ENCODE data around the gene RNF157.

DNA sequence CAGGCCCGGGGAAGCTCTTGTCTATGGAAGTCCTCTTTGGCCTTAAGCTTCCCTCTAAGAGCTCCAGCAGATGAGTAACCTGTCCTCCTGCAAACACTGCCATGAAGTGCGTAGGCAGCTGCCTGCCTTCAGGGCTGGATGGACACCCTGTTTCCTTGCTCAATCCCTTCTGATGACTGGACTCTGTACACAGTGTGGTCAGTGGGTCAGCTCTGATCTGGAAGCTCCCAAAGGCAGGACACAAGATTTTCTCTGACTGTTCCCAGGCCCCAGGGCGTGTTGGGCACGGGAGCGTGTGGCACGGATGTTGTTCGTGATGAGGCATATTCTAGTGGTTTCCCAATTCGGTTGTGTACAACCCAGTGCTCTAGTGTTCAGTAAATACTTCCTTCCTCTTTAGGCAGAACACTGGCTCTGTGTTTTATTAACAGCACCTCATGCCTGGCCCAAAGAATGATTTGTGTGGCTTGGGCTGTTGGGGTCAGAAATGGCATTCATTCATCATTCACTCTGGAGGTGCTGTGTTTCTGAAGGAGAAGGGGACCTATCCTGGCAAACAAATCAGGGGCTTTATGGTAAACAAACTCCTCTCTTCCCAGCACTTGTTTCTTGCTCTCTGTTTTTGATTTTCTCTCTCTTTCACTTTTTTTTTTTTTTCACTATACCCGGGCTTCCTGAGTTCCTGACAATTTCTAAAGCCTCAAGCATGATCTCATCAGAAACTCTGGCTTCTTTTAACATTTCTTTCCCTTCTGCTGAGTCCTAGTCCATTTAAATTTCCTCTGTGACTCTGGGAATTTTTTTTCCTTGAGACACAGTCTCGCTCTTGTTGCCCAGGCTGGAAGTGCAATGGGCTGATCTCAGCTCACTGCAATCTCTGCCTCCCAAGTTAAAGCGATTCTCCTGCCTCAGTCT is 12.0 kb upstream of the RNF157 start:
- TF ChIP-seq, protein P1, sequence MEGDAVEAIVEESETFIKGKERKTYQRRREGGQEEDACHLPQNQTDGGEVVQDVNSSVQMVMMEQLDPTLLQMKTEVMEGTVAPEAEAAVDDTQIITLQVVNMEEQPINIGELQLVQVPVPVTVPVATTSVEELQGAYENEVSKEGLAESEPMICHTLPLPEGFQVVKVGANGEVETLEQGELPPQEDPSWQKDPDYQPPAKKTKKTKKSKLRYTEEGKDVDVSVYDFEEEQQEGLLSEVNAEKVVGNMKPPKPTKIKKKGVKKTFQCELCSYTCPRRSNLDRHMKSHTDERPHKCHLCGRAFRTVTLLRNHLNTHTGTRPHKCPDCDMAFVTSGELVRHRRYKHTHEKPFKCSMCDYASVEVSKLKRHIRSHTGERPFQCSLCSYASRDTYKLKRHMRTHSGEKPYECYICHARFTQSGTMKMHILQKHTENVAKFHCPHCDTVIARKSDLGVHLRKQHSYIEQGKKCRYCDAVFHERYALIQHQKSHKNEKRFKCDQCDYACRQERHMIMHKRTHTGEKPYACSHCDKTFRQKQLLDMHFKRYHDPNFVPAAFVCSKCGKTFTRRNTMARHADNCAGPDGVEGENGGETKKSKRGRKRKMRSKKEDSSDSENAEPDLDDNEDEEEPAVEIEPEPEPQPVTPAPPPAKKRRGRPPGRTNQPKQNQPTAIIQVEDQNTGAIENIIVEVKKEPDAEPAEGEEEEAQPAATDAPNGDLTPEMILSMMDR (IDR thresholded peaks at IDR 0.05): peak in 1 of 6 experiments; percentile 7
- peak in 1 of 4 donors; percentile 62 for TF ChIP-seq POLR2A (IDR thresholded peaks at IDR 0.05)
- TF ChIP-seq POLR2AphosphoS5 (IDR thresholded peaks at IDR 0.05): peak; percentile 86 to 95
- TF ChIP-seq EP300 (IDR thresholded peaks at IDR 0.05): peak in 3 of 4 donors; percentile 33 to 64 (median 63)
